Endodermal cell (in vitro differentiated cells): ENCODE data around the gene ZBTB16. TPM values are rescaled to one million over a fixed set of nuclear protein-coding genes. Genes with fewer than 3 reads are reported as not detected.

Experiments
- DNase-seq: peaks from one replicate; pipeline ENCODE4 v3.0.0-alpha.2; 2017
- H3K27ac ChIP-seq: 2 replicates; pipeline ENCODE4 v1.5.1; 2013; ENCODE audit warnings: mild to moderate bottlenecking, low read depth, low read length, moderate library complexity
- H3K27me3 ChIP-seq: 2 replicates; pipeline ENCODE4 v1.6.1; 2013; ENCODE audit warnings: mild to moderate bottlenecking, low read length, moderate library complexity; ENCODE audit not compliant: insufficient read depth, control insufficient read depth, poor library complexity, severe bottlenecking
- H3K36me3 ChIP-seq: 2 replicates; pipeline ENCODE4 v1.7.0; 2013; ENCODE audit warnings: mild to moderate bottlenecking, low read length, moderate library complexity; ENCODE audit not compliant: control insufficient read depth, insufficient read depth
- H3K4me1 ChIP-seq: one replicate; pipeline ENCODE4 v1.7.0; 2013; ENCODE audit warnings: low read length; ENCODE audit not compliant: control insufficient read depth, insufficient read depth
- H3K4me3 ChIP-seq: 2 replicates; pipeline ENCODE4 v1.5.1; 2013; ENCODE audit warnings: mild to moderate bottlenecking, low read length, moderate library complexity
- H3K9ac ChIP-seq: 2 replicates; pipeline ENCODE4 v1.6.1; 2013; ENCODE audit warnings: mild to moderate bottlenecking, low read length, moderate library complexity; ENCODE audit not compliant: poor library complexity, severe bottlenecking; ENCODE audit errors: extremely low read depth
- H3K9me3 ChIP-seq: 2 replicates; pipeline ENCODE4 v1.6.1; 2013; ENCODE audit warnings: mild to moderate bottlenecking, low read length, moderate library complexity; ENCODE audit not compliant: control insufficient read depth
- H3K27ac Mint-ChIP-seq: 2 replicates; pipeline ENCODE4 v1.8.0; 2020; ENCODE audit warnings: mixed read lengths
- H3K27me3 Mint-ChIP-seq: 2 replicates; pipeline ENCODE4 v1.8.0; 2021; ENCODE audit warnings: mild to moderate bottlenecking, mixed read lengths; ENCODE audit not compliant: insufficient read depth
- H3K36me3 Mint-ChIP-seq: 2 replicates; pipeline ENCODE4 v1.8.0; 2020; ENCODE audit warnings: low read depth, mixed read lengths
- H3K4me1 Mint-ChIP-seq: 2 replicates; pipeline ENCODE4 v1.8.0; 2020; ENCODE audit warnings: mixed read lengths
- H3K4me3 Mint-ChIP-seq: 2 replicates; pipeline ENCODE4 v1.8.0; 2020; ENCODE audit warnings: mild to moderate bottlenecking, moderate library complexity, mixed read lengths
- H3K9me3 Mint-ChIP-seq: 2 replicates; pipeline ENCODE4 v1.8.0; 2020; ENCODE audit warnings: mild to moderate bottlenecking, mixed read lengths
- CTCF ChIP-seq: fragments of 200-600 bp; sonication (generic); conservative IDR thresholded peaks from 2 replicates; pipeline ENCODE4 v1.5.0; 2021; ENCODE audit warnings: antibody characterized with exemption, mild to moderate bottlenecking
- WGBS, 2 experiments: methylation state at CpG; one replicate each; pipeline versions ENCODE4 v1.1.5 to v1.1.7; 2013; ENCODE audit warnings: missing lambda C conversion rate in 2 of 2, mixed read lengths in 1 of 2; ENCODE audit not compliant: insufficient coverage in 1 of 2, insufficient read length in 1 of 2; 5-methylcytosine and 5-hydroxymethylcytosine counted together
- total RNA-seq, 2 donors: library from RNA; stranded (reverse); fragmentation: NEBNext Ultra II Directional in 1 of 2; extraction: Animal tissue kit (Norgen Biotek cat#: 25700) in 1 of 2; gene quantifications; 2 replicates in 1 of 2; 3 replicates in 1 of 2; pipeline ENCODE4 v1.2.1, GENCODE V29; 2021

The ZBTB16 gene
- total RNA-seq, 2 donors from 2014 or later: 4.1 to 5.8 TPM

DNA sequence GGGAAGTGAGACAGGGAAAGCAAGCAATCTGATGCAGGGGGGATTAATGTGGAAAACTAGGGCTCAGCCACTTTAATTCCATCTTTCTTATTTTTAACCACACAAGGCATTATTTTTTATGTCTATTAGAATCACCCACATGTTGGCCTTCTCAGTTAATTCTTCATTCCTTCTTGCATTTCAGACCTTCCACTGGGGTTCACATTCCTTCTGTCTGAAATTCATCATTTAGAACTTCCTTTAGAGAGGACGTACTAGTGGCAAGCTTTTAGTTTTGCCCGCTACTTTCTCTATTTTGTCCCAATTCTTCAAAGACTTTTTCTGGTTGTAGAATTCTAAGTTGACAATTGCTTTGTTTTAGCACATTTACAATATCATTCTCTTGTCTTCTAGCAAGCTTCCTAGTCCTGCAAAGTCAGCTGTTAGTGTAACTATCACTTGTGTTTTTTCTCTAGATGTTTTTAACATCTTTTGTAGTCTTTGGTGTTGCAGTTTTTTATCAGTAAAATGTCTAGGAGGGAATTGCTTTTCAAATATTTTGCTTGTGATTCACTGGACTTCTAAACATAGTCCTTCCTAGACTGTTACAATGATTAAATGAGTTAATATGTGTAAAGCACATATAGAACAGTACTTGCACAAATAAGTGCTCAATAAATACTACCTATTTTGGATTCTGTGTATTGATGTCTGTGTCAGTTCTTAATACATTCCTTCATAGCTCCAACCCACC is 231.2 kb downstream of the ZBTB16 start:
- Mint-ChIP-seq H3K9me3 (no peaks in the 10 kb centered on the region), H3K4me3 (no peak overlapping the region), H3K36me3 (no peaks in the 10 kb centered on the region), H3K4me1 (no peaks in the 10 kb centered on the region), H3K27me3 (no peaks in the 10 kb centered on the region), H3K27ac (no peak overlapping the region)
- Histone ChIP-seq H3K4me3 (no peak overlapping the region), H3K27me3 (no peaks in the 10 kb centered on the region), H3K36me3 (no peaks in the 10 kb centered on the region), H3K27ac (no peak overlapping the region), H3K4me1 (no peaks in the 10 kb centered on the region), H3K9me3 (no peaks in the 10 kb centered on the region), H3K9ac (no peak overlapping the region)
- DNase-seq: no peak
- 97 to 100% methylated on average over 1 to 2 of the region's 2 CpGs for whole genome bisulfite sequencing, 2 experiments
- TF ChIP-seq CTCF: no peak

GRCh38 chr11:114291381-114291780 is 231.9 kb downstream of the ZBTB16 start:
- H3K36me3 Mint-ChIP-seq: no peaks in the 10 kb centered on the region
- no peak for DNase-seq
- no peak overlapping the region for H3K27ac Mint-ChIP-seq
- H3K27me3 ChIP-seq: no peaks in the 10 kb centered on the region
- H3K4me3 ChIP-seq: no peak overlapping the region
- H3K27ac ChIP-seq: no peak overlapping the region
- no peak for TF ChIP-seq CTCF
- no peaks in the 10 kb centered on the region for H3K9me3 Mint-ChIP-seq
- no peaks in the 10 kb centered on the region for H3K9me3 ChIP-seq
- no peaks in the 10 kb centered on the region for H3K4me1 Mint-ChIP-seq
- H3K36me3 ChIP-seq: no peaks in the 10 kb centered on the region
- no peak overlapping the region for H3K4me3 Mint-ChIP-seq
- no peaks in the 10 kb centered on the region for H3K27me3 Mint-ChIP-seq
- H3K4me1 ChIP-seq: no peaks in the 10 kb centered on the region
- H3K9ac ChIP-seq: no peak overlapping the region
- 91 to 94% methylated on average over 5 of the region's 5 CpGs for WGBS, 2 experiments

DNA sequence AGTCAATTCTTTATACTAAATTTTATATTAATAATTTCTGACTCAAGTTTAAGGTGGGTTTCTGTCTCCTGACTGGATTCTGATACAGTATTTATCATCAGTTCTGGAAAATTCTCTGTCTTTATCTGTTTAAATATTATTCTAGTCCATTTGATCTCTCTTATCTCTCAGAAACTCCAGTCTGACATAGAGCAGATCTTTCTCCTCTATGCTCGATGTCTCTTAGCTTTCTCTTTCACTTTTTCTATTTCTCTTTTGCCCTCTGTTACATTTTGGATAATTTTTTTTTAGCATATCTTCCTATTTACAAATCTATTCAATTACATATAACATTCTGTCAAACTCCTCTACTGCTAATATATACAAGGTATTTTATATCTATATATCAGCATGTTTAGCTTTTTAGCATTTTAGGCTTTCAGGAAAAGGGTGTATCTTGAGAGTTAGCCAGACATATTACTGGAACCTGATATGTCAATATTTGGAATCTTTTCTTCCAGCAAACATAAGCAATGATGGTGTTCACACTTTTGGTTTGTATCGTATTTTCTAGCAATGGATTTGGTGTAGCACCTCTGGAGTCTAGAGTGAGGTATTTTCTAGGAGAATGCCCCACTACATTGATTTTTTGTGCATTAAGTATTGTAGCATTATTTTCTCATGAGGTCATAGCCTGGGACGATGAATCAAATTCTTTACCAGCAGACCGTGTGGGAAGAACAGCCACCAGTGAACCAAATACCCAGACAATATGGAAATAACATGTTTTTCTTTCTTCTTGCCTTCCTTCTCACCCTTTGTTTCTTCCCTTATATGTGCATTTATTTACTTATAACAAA is 232.6 kb downstream of the ZBTB16 start:
- Histone ChIP-seq H3K4me3 (no peak overlapping the region), H3K27me3 (no peaks in the 10 kb centered on the region), H3K9me3 (no peaks in the 10 kb centered on the region), H3K27ac (no peak overlapping the region), H3K4me1 (no peaks in the 10 kb centered on the region), H3K9ac (no peak overlapping the region), H3K36me3 (no peaks in the 10 kb centered on the region)
- WGBS, 2 experiments: 83 to 87% methylated on average over 1 to 4 of the region's 4 CpGs
- no peak for DNase-seq
- no peaks in the 10 kb centered on the region for H3K9me3 Mint-ChIP-seq
- TF ChIP-seq CTCF: no peak
- H3K36me3 Mint-ChIP-seq: no peaks in the 10 kb centered on the region
- no peak overlapping the region for H3K27ac Mint-ChIP-seq
- H3K4me3 Mint-ChIP-seq: no peak overlapping the region
- H3K27me3 Mint-ChIP-seq: no peaks in the 10 kb centered on the region
- no peaks in the 10 kb centered on the region for H3K4me1 Mint-ChIP-seq
